ENCODE results near the gene NFKB1.

DNA sequence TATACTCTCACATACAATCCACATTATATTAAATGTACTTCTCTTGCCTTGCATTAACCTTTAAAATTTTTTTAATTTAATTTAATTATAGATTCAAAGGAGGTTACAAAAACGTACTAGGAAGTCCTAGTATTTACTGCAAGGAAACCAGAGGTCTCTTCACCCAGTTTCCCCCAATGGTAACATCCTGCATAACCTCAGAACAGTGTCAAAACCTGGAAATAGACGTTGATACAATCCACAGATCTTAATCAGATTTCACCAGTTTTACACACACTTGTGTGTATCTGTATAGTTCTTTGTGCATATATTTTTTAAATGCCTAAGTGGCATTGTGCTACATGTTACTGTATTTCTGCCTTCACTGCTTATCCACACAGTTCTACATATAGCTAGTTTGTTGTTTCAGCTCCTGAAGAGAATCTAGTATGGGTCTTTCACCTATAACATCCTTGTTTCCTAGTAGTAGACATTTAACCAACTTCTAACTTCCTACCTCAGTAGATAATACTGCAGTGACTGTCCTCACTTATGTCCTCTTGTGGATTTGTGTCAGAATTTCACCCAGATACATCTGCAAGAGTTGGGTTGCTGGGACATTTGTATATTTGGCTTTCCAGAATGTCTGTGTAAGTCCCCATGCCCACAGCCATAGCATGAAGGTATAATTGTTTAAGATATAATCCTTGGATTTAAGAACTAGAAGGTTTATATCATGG, 103.2 kb downstream of the NFKB1 start:
- no peak for TF ChIP-seq CTCF (IDR thresholded peaks at IDR 0.05)
- no peak for TF ChIP-seq EP300 (IDR thresholded peaks at IDR 0.05)
- no peak for TF ChIP-seq POLR2A (IDR thresholded peaks at IDR 0.05; ENCODE audit: low read depth)
- TF ChIP-seq POLR2AphosphoS5 (IDR thresholded peaks at IDR 0.05): no peak

Measured in esophagus muscularis mucosa (tissue), 4 donors.